NCI-H1105 (cell line): ENCODE data around the gene DST.
"Not testable (repeated sequence)": the region's sequence is repeated elsewhere in the genome, so short reads cannot be mapped to it uniquely, and the experiment has no call there.

Experiments used
- DNase-seq: peaks from one replicate; lab custom pipeline; 2025; lab: John Stamatoyannopoulos, UW

Gene DST

GRCh38 chr6:56663344-56663743 lies 20.7 kb upstream of the DST start:
- DNase-seq: no peak

- not testable (repeated sequence) for DNase-seq
Observed at GRCh38 chr6:56661338-56661737, 18.6 kb upstream of the DST start.

- no peak for DNase-seq
Observed at GRCh38 chr6:56660381-56660730, 17.7 kb upstream of the DST start.

GRCh38 chr6:56659721-56660380 lies 17.2 kb upstream of the DST start:
- no peak for DNase-seq

GRCh38 chr6:56658326-56658725 lies 15.6 kb upstream of the DST start:
- no peak for DNase-seq

- DNase-seq: no peak
Observed at GRCh38 chr6:56657354-56657753, 14.7 kb upstream of the DST start.

- no peak for DNase-seq
Observed at GRCh38 chr6:56656466-56656865, 13.8 kb upstream of the DST start.

- no peak for DNase-seq
Observed at GRCh38 chr6:56655996-56656395, 13.3 kb upstream of the DST start.

GRCh38 chr6:56655249-56655648 lies 12.6 kb upstream of the DST start:
- no peak for DNase-seq

- DNase-seq: peak; percentile 39
Observed at GRCh38 chr6:56652994-56653393, 10.3 kb upstream of the DST start.

- DNase-seq: no peak
Observed at GRCh38 chr6:56652231-56652630, 9.5 kb upstream of the DST start.

GRCh38 chr6:56650191-56650590 lies 7.5 kb upstream of the DST start:
- no peak for DNase-seq

- DNase-seq: no peak
Observed at GRCh38 chr6:56649782-56650181, 7.1 kb upstream of the DST start.

GRCh38 chr6:56649053-56649769 lies 6.5 kb upstream of the DST start:
- DNase-seq: peak; percentile 78

- DNase-seq: no peak
Observed at GRCh38 chr6:56647172-56647762, 4.6 kb upstream of the DST start.

- DNase-seq: no peak
Observed at GRCh38 chr6:56644366-56644765, 1.7 kb upstream of the DST start.

- no peak for DNase-seq
Observed at GRCh38 chr6:56643379-56644089, 845 bp upstream of the DST start.

GRCh38 chr6:56640374-56640773 lies 2.3 kb downstream of the DST start:
- DNase-seq: no peak

- DNase-seq: no peak
Observed at GRCh38 chr6:56638760-56639159, 3.9 kb downstream of the DST start.

GRCh38 chr6:56637640-56638039 lies 5.0 kb downstream of the DST start:
- DNase-seq: peak; percentile 49

- DNase-seq: no peak
Observed at GRCh38 chr6:56628105-56628504, 14.6 kb downstream of the DST start.

GRCh38 chr6:56625356-56625755 lies 17.3 kb downstream of the DST start:
- DNase-seq: no peak

- no peak for DNase-seq
Observed at GRCh38 chr6:56624728-56625069, 18.0 kb downstream of the DST start.
